HG03108 (cell line): ENCODE measurements around the gene OR2V1.

ENCODE experiments used
- ATAC-seq: cut with Tn5 transposase; IDR thresholded peaks from one replicate; pipeline ENCODE4 v1.9.1; 2021; ENCODE audit warnings: moderate library complexity; ENCODE audit not compliant: unreplicated experiment

Gene OR2V1

DNA sequence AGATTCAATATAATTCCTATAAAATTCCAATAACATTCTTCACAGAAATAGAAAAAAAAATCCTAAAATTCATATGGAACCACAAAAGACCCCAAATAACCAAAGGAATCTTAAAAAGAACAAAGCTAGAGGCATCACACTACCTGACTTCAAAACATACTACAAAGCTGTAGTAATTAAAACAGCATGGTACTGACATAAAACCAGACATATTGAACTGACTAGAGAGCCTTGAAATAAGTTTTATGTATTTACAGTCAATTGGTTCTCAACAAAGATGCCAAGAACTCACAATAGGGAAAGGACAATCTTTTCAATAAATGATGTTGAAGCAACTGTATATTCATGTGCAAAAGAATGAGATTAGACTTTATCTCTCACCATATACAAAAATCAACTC lies 54.0 kb downstream of the OR2V1 start:
- ATAC-seq: no peak
